Measurements from ENCODE around the gene ARL4C.

- TF ChIP-seq HMGXB4 (CRISPR knock-in tag; IDR thresholded peaks at IDR 0.05; ENCODE audit: borderline replicate concordance) (no peak), CTCF (IDR thresholded peaks at IDR 0.05) (no peak), RFX5 (IDR thresholded peaks at IDR 0.05) (no peak), MYC (IDR thresholded peaks at IDR 0.05; ENCODE audit: borderline replicate concordance, low read length) (no peak), USF2 (IDR thresholded peaks at IDR 0.05) (no peak), CBX2 (IDR thresholded peaks at IDR 0.05; ENCODE audit: borderline replicate concordance, low read depth) (no peak)
These were observed 834 bp upstream of the ARL4C start for GRCh38 chr2:234497594-234498235.
